ENCODE data around the gene GSTM2. TPM values are rescaled to one million over a fixed set of nuclear protein-coding genes. Genes with fewer than 3 reads are reported as not detected.

Gene GSTM2
- 10 to 100 TPM in 1 of 2 donors, 1 to 10 TPM in 1; 7.1 to 15.1 TPM for total RNA-seq
- 1 to 10 TPM; 7.4 to 8.4 TPM for polyA plus RNA-seq

DNA sequence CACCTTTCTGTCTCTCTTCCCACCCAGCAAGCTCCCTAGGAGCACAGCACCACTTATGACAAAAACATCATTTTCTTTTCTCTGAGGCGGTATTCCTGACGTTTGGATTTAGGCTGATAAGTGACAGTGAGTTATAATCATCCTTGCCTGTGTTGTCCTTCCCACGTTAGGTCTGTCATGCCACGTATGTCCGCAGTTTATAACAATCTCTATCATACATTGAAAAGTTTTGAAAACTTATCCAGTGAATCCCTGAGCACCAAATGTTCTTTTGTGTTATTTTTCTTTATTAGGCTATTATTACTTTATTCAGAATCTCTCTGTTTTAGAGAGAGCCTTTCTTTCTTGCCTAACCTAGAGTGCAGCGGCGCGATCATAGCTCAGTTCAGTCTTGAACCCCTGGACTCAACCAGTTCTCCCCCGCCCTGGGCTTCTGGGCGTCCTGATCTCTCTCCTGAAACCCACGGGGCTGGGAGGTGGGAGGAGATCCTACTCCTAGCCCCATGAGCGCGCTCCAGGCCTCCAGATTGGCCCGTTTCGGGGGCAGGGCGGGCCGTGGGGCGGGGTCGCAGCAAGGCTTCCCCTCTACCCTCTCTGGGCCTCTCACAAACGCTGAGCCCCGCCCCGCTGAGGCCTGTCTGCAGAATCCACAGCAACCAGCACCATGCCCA lies at the start of gene GSTM2:
Gene GSTM2, plus strand, starts transcription at position 606 of the 671 bp plus-strand sequence. Its CDS starts 59 bp downstream, at position 665.
- H3K27me3 ChIP-seq (ENCODE audit: control insufficient read depth in 4 of 4, insufficient read depth in 4 of 4, low read length in 3 of 4), result no peaks in the 10 kb centered on the region
- TF ChIP-seq RAD21 (IDR thresholded peaks at IDR 0.05), result peak in 1 of 2 donors; percentile 31
- TF ChIP-seq GABPA (IDR thresholded peaks at IDR 0.05 in 1 of 2, conservative IDR thresholded peaks at IDR 0.05 in 1 of 2), result no peak
- TF ChIP-seq TAF1 (conservative IDR thresholded peaks at IDR 0.05), result no peak
- TF ChIP-seq FOXA1 (IDR thresholded peaks at IDR 0.05), result no peak
- TF ChIP-seq NR2F2 (IDR thresholded peaks at IDR 0.05), result no peak
- peak; percentile 53 for TF ChIP-seq SP1 (IDR thresholded peaks at IDR 0.05)
- peak in 1 of 2 donors; percentile 47 for TF ChIP-seq HNF4A (conservative IDR thresholded peaks at IDR 0.05)
- 36% methylated on average over 22 of the region's 22 CpGs for WGBS
- no peak within 1 kb of the TSS for H3K27ac ChIP-seq (ENCODE audit: low read depth in 1 of 2, low read length in 2 of 2)
- peaks cover 0 to 3% (median 0%) of the 10 kb centered on the region in 4 donors for H3K4me1 ChIP-seq (ENCODE audit: control insufficient read depth in 4 of 4, insufficient read depth in 4 of 4, low read length in 3 of 4)
- H3K4me3 ChIP-seq (ENCODE audit: low read depth in 1 of 3, low read length in 3 of 3), result peak within 1 kb of the TSS in 2 of 3 donors; percentile 23 to 49
- peak; percentile 89 for DNase-seq (ENCODE audit: low spot score)
- H3K9me3 ChIP-seq (ENCODE audit: control insufficient read depth in 4 of 4, low read length in 3 of 4), result no peaks in the 10 kb centered on the region
- H3K9ac ChIP-seq (ENCODE audit: low read depth in 1 of 2, low read length in 2 of 2), result no peak within 1 kb of the TSS
- no peaks in the 10 kb centered on the region for H3K36me3 ChIP-seq (ENCODE audit: control insufficient read depth in 4 of 4, insufficient read depth in 3 of 4, low read depth in 1 of 4, low read length in 3 of 4)

GRCh38 chr1:109618661-109619575 lies 48.9 kb upstream of the GSTM2 start:
- WGBS, result 16% methylated on average over 9 of the region's 9 CpGs
- peak overlapping the region; percentile 5 to 51 for H3K9ac ChIP-seq (ENCODE audit: low read depth in 1 of 2, low read length in 2 of 2)
- peak overlapping the region; percentile 18 to 77 (median 21) for H3K4me3 ChIP-seq (ENCODE audit: low read depth in 1 of 3, low read length in 3 of 3)
- no peaks in the 10 kb centered on the region for H3K9me3 ChIP-seq (ENCODE audit: control insufficient read depth in 4 of 4, low read length in 3 of 4)
- no peaks in the 10 kb centered on the region for H3K36me3 ChIP-seq (ENCODE audit: control insufficient read depth in 4 of 4, insufficient read depth in 3 of 4, low read depth in 1 of 4, low read length in 3 of 4)
- DNase-seq (ENCODE audit: low spot score), result no peak
- peak; percentile 78 to 84 for TF ChIP-seq RXRA (IDR thresholded peaks at IDR 0.05)
- TF ChIP-seq, protein P1, sequence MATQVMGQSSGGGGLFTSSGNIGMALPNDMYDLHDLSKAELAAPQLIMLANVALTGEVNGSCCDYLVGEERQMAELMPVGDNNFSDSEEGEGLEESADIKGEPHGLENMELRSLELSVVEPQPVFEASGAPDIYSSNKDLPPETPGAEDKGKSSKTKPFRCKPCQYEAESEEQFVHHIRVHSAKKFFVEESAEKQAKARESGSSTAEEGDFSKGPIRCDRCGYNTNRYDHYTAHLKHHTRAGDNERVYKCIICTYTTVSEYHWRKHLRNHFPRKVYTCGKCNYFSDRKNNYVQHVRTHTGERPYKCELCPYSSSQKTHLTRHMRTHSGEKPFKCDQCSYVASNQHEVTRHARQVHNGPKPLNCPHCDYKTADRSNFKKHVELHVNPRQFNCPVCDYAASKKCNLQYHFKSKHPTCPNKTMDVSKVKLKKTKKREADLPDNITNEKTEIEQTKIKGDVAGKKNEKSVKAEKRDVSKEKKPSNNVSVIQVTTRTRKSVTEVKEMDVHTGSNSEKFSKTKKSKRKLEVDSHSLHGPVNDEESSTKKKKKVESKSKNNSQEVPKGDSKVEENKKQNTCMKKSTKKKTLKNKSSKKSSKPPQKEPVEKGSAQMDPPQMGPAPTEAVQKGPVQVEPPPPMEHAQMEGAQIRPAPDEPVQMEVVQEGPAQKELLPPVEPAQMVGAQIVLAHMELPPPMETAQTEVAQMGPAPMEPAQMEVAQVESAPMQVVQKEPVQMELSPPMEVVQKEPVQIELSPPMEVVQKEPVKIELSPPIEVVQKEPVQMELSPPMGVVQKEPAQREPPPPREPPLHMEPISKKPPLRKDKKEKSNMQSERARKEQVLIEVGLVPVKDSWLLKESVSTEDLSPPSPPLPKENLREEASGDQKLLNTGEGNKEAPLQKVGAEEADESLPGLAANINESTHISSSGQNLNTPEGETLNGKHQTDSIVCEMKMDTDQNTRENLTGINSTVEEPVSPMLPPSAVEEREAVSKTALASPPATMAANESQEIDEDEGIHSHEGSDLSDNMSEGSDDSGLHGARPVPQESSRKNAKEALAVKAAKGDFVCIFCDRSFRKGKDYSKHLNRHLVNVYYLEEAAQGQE (IDR thresholded peaks at IDR 0.05), result peak; percentile 17
- TF ChIP-seq GABPA (IDR thresholded peaks at IDR 0.05 in 1 of 2, conservative IDR thresholded peaks at IDR 0.05 in 1 of 2), result peak in 1 of 2 donors; percentile 55
- peak; percentile 91 for TF ChIP-seq HNF4A (conservative IDR thresholded peaks at IDR 0.05)
- no peak for TF ChIP-seq FOXA1 (IDR thresholded peaks at IDR 0.05)
- peak in 1 of 2 donors; percentile 13 for TF ChIP-seq EGR1 (IDR thresholded peaks at IDR 0.05; ENCODE audit: low read depth in 2 of 2)
- peak; percentile 53 for TF ChIP-seq NR2F2 (IDR thresholded peaks at IDR 0.05)
- TF ChIP-seq RAD21 (IDR thresholded peaks at IDR 0.05), result peak; percentile 27 to 52
- TF ChIP-seq, protein P2, sequence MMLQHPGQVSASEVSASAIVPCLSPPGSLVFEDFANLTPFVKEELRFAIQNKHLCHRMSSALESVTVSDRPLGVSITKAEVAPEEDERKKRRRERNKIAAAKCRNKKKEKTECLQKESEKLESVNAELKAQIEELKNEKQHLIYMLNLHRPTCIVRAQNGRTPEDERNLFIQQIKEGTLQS (IDR thresholded peaks at IDR 0.05), result no peak
- TF ChIP-seq, protein P3, sequence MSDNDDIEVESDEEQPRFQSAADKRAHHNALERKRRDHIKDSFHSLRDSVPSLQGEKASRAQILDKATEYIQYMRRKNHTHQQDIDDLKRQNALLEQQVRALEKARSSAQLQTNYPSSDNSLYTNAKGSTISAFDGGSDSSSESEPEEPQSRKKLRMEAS (IDR thresholded peaks at IDR 0.05), result peak; percentile 53
- TF ChIP-seq SP1 (IDR thresholded peaks at IDR 0.05), result peak; percentile 86
- TF ChIP-seq TAF1 (conservative IDR thresholded peaks at IDR 0.05), result no peak
- peak; percentile 25 for TF ChIP-seq FOXA2 (IDR thresholded peaks at IDR 0.05)
- TF ChIP-seq HNF4G (IDR thresholded peaks at IDR 0.05), result peak; percentile 80
- TF ChIP-seq YY1 (IDR thresholded peaks at IDR 0.05), result peak; percentile 86
- TF ChIP-seq JUND (IDR thresholded peaks at IDR 0.05), result peak in 1 of 2 donors; percentile 61
- TF ChIP-seq ZBTB33 (IDR thresholded peaks at IDR 0.05), result no peak
- TF ChIP-seq, protein P4, sequence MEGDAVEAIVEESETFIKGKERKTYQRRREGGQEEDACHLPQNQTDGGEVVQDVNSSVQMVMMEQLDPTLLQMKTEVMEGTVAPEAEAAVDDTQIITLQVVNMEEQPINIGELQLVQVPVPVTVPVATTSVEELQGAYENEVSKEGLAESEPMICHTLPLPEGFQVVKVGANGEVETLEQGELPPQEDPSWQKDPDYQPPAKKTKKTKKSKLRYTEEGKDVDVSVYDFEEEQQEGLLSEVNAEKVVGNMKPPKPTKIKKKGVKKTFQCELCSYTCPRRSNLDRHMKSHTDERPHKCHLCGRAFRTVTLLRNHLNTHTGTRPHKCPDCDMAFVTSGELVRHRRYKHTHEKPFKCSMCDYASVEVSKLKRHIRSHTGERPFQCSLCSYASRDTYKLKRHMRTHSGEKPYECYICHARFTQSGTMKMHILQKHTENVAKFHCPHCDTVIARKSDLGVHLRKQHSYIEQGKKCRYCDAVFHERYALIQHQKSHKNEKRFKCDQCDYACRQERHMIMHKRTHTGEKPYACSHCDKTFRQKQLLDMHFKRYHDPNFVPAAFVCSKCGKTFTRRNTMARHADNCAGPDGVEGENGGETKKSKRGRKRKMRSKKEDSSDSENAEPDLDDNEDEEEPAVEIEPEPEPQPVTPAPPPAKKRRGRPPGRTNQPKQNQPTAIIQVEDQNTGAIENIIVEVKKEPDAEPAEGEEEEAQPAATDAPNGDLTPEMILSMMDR (IDR thresholded peaks at IDR 0.05; ENCODE audit: low read depth, low read length, missing input control), result no peak
- peak overlapping the region; percentile 87 to 93 for H3K27ac ChIP-seq (ENCODE audit: low read depth in 1 of 2, low read length in 2 of 2)
- no peaks in the 10 kb centered on the region for H3K27me3 ChIP-seq (ENCODE audit: control insufficient read depth in 4 of 4, insufficient read depth in 4 of 4, low read length in 3 of 4)
- peaks cover 8 to 64% (median 51%) of the 10 kb centered on the region in 4 donors for H3K4me1 ChIP-seq (ENCODE audit: control insufficient read depth in 4 of 4, insufficient read depth in 4 of 4, low read length in 3 of 4)

Data from liver (tissue), 9 donors.